OCI-LY7 (cell line): Measurements from ENCODE around the gene MYO16.

Experiments
- CTCF ChIP-seq: fragments of 200-600 bp; sonication (generic); conservative IDR thresholded peaks from 2 replicates; pipeline ENCODE4 v1.5.1; 2014; ENCODE audit warnings: mild to moderate bottlenecking, antibody characterized with exemption, low read length, moderate library complexity, mixed read lengths
- EZH2phosphoT487 ChIP-seq: fragments of 200-600 bp; sonication (generic); IDR thresholded peaks from 2 replicates; pipeline ENCODE4 v1.6.1; 2018; ENCODE audit warnings: low read depth, borderline replicate concordance, mild to moderate bottlenecking, mixed run types, antibody characterized with exemption, low read length, moderate library complexity, mixed read lengths

GRCh38 chr13:108963846-108964600 is 334.6 kb downstream of the MYO16 start:
- no peak for TF ChIP-seq CTCF
- TF ChIP-seq EZH2phosphoT487 = no peak
